H1 (cell line): ENCODE data around the gene TGM3. TPM values are rescaled to one million over a fixed set of nuclear protein-coding genes. Genes with fewer than 3 reads are reported as not detected.

ENCODE experiments used
- GTF2F1 ChIP-seq: IDR thresholded peaks from 2 replicates; pipeline ENCODE4 v1.6.1; 2012; ENCODE audit warnings: low read depth, low read length, improper control_type of control experiment, borderline replicate concordance
- MAFK ChIP-seq: IDR thresholded peaks from 2 replicates; pipeline ENCODE4 v1.6.1; 2012; ENCODE audit warnings: low read depth, mild to moderate bottlenecking, improper control_type of control experiment, low read length
- polyA plus RNA-seq, 7 experiments: library from polyadenylated mRNA; depleted of rRNA in 3 of 7; stranded (reverse) in 5 of 7; unstranded in 2 of 7; fragments of >200 nt in 5 of 7; fragments of 200-250 nt in 2 of 7; gene quantifications; 1 replicate in 5 of 7; 2 replicates in 1 of 7; 4 replicates in 1 of 7; pipeline versions ENCODE4 v1.2.1 to v1.2.3, GENCODE V29; 2011 to 2013; ENCODE audit warnings: missing spikeins in 2 of 7, mixed read lengths in 2 of 7
- total RNA-seq: library from RNA; stranded (reverse); fragmentation: NEBNext Ultra II Directional; extraction: Animal tissue kit (Norgen Biotek cat#: 25700); gene quantifications from 2 replicates; pipeline ENCODE4 v1.2.1, GENCODE V29; 2021

TGM3 gene
- total and polyA plus RNA-seq, 2 of the 8 experiments (the other 6 are each of a cell fraction or from before 2014, with no cell fraction given): 0.12 TPM; not detected in 1

- TF ChIP-seq GTF2F1 (no peak), MAFK (no peak)
Measured at GRCh38 chr20:2353231-2353630, 57.4 kb downstream of the TGM3 start (continued).
